GM12891 (cell line): Measurements from ENCODE around the gene MYO1C.
"Not testable (repeated sequence)": the region's sequence is repeated elsewhere in the genome, so short reads cannot be mapped to it uniquely, and the experiment has no call there.

Source experiments
- DNase-seq: peaks from one replicate; pipeline ENCODE4 v3.0.0; 2011; ENCODE audit warnings: low spot score; ENCODE audit not compliant: insufficient read length
- FAIRE-seq: peaks from 2 replicates; lab custom pipeline; 2011; peaks lifted over from hg19 to GRCh38; lab: Jason Lieb, UNC
- PAX5 ChIP-seq: IDR thresholded peaks from 2 replicates; pipeline ENCODE4 v1.6.1; 2011; ENCODE audit warnings: low read length, moderate library complexity, mild to moderate bottlenecking; ENCODE audit not compliant: insufficient read depth, severe bottlenecking
- POLR2A ChIP-seq: IDR thresholded peaks from 2 replicates; pipeline ENCODE4 v1.6.1; 2011; ENCODE audit warnings: low read depth, low read length, control low read depth
- POLR2AphosphoS5 ChIP-seq: IDR thresholded peaks from 2 replicates; pipeline ENCODE4 v1.6.1; 2011; ENCODE audit warnings: low read depth, low read length, control low read depth
- POU2F2 ChIP-seq: IDR thresholded peaks from 2 replicates; pipeline ENCODE4 v1.6.1; 2011; ENCODE audit warnings: low read depth, mild to moderate bottlenecking, control low read depth, low read length, moderate library complexity
- SPI1 ChIP-seq: IDR thresholded peaks from 2 replicates; pipeline ENCODE4 v1.6.1; 2011; ENCODE audit warnings: low read depth, low read length, control low read depth
- TAF1 ChIP-seq: IDR thresholded peaks from 2 replicates; pipeline ENCODE4 v1.6.1; 2011; ENCODE audit warnings: low read depth, low read length, control low read depth

The MYO1C gene

DNA sequence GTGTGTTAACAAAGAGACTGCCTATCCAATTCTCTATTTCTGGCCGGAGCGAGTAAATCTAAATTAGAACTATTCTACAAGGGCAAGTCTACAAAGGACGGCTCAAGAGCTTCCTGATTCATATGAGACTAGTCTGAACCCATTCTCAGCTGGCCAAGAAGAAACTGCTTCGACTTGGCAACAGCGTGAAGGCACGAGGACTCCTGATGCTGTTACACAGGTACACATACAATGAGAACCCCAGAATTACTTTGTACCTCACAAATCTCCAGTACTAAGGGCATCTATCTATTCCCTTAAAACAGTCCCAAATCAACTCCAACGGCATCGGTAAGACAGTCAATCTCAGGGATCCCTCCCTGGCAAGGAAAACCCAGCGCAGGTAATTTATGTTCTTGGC lies 37.9 kb downstream of the MYO1C start:
- DNase-seq (no peak), FAIRE-seq (no peak)
- TF ChIP-seq TAF1 (no peak), POLR2A (0 out of 2 replicates have a peak, but pooled peaks have one; percentile 14)

DNA sequence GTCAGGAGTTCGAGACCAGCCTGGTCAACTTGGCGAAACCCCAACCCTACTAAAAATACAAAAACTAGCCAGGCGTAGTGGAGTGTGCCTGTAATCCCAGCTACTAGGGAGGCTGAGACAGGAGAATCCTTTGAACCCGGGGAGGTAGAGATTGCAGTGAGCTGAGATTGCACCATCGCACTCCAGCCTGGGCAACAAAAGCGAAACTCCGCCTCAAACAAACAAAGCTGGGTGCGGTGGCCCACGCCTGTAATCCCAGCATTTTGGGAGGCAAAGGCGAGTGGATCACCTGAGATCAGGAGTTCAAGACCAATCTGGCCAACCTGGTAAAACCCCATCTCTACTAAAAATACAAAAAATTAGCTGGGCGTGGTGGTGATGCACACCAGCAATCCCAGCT lies 38.8 kb downstream of the MYO1C start:
- not testable (repeated sequence) for FAIRE-seq, DNase-seq

DNA sequence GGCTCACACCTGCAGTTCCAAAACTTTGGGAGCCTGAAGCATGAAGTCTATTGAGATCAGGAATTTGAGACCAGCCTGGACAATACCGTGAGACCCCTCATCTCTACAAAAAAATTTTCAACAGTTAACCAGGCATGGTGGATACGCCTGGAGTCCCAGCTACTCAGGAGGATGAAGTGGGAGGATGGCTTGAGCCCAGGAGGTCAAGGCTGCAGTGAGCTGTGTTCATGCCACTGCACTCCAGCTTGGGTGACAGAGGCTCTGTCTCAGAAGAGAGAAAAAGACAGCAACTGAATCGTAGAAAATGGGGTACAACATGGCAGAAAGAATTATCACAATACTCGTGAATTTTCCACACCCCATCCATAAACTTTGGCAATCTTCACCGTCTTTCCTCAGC lies 39.6 kb downstream of the MYO1C start:
- DNase-seq, result no peak
- FAIRE-seq, result no peak
- TF ChIP-seq POLR2AphosphoS5, result no peak
- no peak for TF ChIP-seq PAX5
- no peak for TF ChIP-seq SPI1
- TF ChIP-seq TAF1, result no peak
- TF ChIP-seq POU2F2, result no peak

DNA sequence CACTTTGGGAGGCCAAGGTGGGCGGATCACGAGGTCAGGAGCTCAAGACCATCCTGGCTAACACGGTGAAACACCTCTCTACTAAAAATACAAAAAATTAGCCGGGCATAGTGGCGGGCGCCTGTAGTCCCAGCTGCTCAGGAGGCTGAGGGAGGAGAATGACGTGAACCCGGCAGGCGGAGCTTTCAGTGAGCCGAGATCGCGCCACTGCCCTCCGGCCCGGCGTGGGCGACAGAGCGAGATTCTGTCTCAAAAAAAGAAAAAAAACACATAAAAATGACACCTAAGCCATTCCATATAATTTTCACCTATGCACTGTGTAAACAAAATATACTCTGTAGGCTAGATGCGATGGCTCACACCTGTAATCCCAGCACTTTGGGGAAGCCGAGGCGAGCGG lies 42.2 kb downstream of the MYO1C start:
- not testable (repeated sequence) for DNase-seq, FAIRE-seq

DNA sequence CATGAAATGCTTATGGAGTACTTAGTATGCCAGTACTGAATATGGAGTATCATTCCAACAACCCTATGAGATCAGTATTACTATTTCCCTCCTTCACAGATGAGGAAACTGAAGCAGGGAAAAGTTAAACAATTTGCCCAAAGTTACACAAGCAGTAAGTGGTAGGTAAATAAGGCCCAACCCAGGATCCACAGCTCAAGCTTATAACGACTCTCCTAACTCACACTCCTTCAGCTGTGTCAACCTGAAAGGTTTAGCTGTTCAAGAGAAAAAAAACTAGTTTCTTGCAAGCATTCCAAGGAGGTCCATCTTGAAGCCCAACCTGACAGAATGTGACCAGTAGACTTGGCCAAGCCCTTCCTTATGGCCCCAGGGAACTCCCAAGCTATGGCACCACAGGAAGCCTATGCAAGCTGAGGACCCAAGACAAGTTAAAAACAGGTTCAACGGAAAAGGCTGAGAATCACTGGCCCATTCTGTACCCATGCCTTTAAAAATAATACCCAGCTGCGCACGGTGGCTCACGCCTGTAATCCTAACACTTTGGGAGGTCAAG lies 43.0 kb downstream of the MYO1C start:
- TF ChIP-seq PAX5, result no peak
- TF ChIP-seq POU2F2, result no peak
- no peak for TF ChIP-seq POLR2AphosphoS5
- no peak for TF ChIP-seq POLR2A
- no peak for TF ChIP-seq TAF1
- no peak for TF ChIP-seq SPI1
- DNase-seq (no peak), FAIRE-seq (no peak)

DNA sequence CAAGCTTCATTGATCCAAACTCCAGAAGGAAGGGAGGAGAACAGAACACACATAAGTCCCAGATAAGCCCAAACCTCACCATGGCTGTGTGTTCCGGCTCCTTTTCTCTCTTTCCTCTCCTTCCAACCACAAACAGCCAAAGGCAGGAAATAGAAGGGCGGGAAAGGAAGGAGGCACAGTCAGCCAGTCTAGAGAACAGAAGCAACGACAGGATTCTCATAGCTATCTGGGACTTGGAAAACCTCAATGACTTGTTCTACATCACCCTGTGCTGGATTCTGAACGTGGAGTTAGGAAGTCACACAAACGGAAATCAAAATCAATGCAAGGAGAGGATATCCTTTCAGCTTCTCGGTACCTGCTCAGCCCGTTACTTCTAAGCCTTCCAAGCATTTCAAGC lies 45.4 kb downstream of the MYO1C start:
- FAIRE-seq (peak; percentile 41), DNase-seq (no peak)
- TF ChIP-seq TAF1 (no peak), POLR2AphosphoS5 (no peak), POU2F2 (no peak)

DNA sequence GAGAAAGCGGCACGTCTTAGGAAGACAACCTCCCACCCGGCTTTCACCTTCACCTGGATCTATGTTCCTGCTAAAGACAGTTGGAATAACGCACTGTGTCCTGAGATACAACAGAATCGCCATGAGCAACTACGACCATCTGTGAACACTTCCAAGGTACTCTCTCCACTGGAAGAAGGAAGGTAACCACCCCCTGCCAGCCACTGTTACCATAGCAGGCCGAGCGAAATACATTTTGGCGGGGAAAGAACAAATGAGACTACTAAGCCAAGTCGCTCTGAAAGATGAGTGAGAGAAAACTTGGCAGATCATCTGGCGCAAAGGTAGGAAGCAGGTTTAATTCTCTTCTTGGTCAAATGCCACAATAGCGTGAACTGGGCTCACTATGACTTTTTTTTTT lies 46.3 kb downstream of the MYO1C start:
- no peak for FAIRE-seq
- TF ChIP-seq POLR2A (no peak), POU2F2 (no peak), SPI1 (no peak), POLR2AphosphoS5 (no peak), TAF1 (no peak), PAX5 (no peak)

DNA sequence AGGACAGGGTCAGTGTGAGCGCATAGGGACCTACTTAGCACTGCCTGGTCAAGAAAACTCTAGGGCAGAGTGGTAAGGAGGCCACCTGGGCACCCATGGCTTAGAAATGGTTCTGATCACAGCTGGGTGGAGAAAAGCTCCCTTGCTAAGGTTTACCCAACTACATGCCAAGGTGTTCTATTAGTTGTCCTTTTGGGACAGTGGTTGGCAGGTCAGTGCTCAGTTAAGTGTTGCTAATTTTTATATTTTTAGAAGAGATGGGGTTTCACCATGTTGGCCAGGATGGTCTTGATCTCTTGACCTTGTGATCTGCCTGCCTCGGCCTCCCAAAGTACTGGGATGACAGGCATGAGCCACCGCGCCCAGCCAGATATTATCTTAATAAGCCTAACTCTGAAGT lies 46.8 kb downstream of the MYO1C start:
- not testable (repeated sequence) for FAIRE-seq

More for the DNA sequence above, 46.3 kb downstream of the MYO1C start:
- no peak for DNase-seq

DNA sequence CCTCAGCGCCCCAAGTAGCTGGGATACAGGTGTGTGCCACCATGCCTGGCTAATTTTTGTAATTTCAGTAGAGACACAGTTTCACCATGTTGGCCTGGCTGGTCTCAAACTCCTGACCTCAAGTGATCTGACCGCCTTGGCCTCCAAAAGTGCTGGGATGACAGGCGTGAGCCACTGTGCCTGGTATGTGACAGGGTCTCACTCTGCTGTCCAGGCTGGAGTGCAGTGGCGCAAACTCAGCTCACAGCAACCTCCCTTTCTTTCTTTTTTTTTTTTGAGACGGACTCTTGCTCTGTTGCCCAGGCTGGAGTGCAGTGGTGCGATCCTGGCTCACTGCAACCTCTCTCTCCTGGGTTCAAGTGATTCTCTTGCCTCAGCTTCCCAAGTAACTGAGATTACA lies 49.8 kb downstream of the MYO1C start:
- not testable (repeated sequence) for FAIRE-seq, DNase-seq

More for the DNA sequence above, 46.8 kb downstream of the MYO1C start:
- not testable (repeated sequence) for DNase-seq

DNA sequence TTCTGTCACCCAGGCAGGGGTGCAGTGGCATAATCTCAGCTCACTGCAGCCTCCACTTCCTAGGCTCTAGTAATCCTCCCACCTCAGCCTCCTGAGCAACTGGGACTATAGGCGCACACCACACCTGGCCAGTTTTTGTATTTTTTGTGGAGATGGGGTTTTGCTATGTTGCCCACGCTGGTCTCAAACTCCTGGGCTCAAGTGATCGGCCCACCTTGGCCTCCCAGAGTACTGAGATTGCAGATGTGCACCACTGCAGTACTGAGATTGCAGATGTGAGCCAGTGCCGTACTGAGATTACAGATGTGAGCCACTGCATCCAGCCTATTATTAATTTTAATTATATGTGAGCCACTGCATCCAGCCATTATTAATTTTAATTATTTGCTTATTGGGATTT lies 50.3 kb downstream of the MYO1C start:
- no peak for FAIRE-seq
- TF ChIP-seq SPI1 (no peak), TAF1 (no peak)
- DNase-seq, result no peak

DNA sequence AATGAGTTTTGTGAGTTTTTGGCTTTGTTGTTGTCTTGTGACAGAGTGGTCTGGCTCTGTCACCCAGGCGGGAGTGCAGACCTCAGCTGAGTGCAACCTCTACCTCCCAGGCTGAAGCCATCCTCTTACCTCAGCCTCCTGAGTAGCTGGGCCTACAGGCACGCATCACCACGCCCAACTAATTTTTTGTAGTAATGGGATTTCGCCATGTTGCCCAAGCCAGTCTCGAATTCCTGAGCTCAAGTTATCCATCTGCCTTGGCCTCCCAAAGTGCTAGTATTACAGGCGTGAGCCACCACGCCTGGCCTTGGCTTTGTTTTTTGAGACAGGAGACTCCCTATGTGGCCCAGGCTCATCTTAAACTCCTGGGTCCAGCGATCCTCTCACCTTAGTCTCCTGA lies 51.6 kb downstream of the MYO1C start:
- no peak for FAIRE-seq
- DNase-seq, result no peak
- no peak for TF ChIP-seq TAF1
- no peak for TF ChIP-seq POLR2A
- TF ChIP-seq POU2F2, result no peak
- no peak for TF ChIP-seq POLR2AphosphoS5
- TF ChIP-seq PAX5, result no peak
- TF ChIP-seq SPI1, result no peak

DNA sequence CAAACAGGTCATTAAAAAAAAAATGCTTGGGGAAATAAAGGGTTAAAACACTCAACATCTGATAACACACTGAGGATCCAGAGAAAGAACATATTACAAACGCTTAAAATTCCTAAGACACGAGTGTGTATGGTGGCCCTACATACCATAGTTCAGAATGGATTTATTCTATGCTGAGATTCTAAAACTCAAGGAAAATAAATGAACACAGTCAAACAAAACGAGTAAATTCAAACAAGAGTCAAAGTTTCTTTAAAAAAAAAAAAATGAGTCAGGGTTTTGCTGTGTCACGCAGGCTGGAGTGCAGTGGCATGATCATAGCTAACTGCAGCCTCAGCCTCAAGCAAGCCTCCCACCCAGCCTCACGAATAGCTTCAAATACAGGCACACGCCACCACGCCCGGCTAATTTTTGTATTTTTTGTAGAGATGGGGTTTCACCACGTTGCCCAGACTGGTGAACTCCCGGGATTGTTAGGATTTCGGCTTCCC lies 53.8 kb downstream of the MYO1C start:
- TF ChIP-seq SPI1 (no peak), POLR2A (no peak), POLR2AphosphoS5 (no peak)
- FAIRE-seq (no peak), DNase-seq (no peak)
